AG04450 (cell line): ENCODE results near the gene LRMDA. TPM values are rescaled to one million over a fixed set of nuclear protein-coding genes. Genes with fewer than 3 reads are reported as not detected.

Source experiments
- CTCF ChIA-PET: fragments of 300-600, 350-600 bp; formaldehyde crosslinking; extraction: SDS; loops from one replicate; lab custom pipeline; 2022; ENCODE audit warnings: antibody characterized with exemption, inconsistent platforms; lab: Charles Lee
- POLR2A ChIA-PET: fragments of 350-600 bp; formaldehyde crosslinking; extraction: SDS; loops from one replicate; lab custom pipeline; 2021; ENCODE audit warnings: antibody characterized with exemption, inconsistent platforms; lab: Yijun Ruan, JAX
- DNase-seq: peaks from one replicate; pipeline ENCODE4 v3.0.0-alpha.2; 2011; ENCODE audit warnings: low read depth, low spot score
- H3K27ac ChIP-seq: one replicate; pipeline ENCODE4 v1.5.1; 2012; ENCODE audit warnings: low read depth, low read length, control low read depth
- H3K27me3 ChIP-seq: one replicate; pipeline ENCODE4 v1.6.0; 2012; ENCODE audit warnings: low read length; ENCODE audit not compliant: control insufficient read depth, insufficient read depth
- H3K4me3 ChIP-seq: 2 replicates; pipeline ENCODE4 v1.5.1; 2011; ENCODE audit warnings: mild to moderate bottlenecking, low read depth, low read length, control low read depth
- H3K9me3 ChIP-seq: 2 replicates; pipeline ENCODE4 v1.5.1; 2012; ENCODE audit warnings: low read length; ENCODE audit not compliant: control insufficient read depth, insufficient read depth
- CTCF ChIP-seq: IDR thresholded peaks from 2 replicates; pipeline ENCODE4 v1.5.1; 2011; ENCODE audit warnings: low read depth, low read length, control low read depth, inconsistent platforms
- polyA plus RNA-seq: library from polyadenylated mRNA; depleted of rRNA; stranded (reverse); fragments of >200 nt; gene quantifications from 2 replicates; pipeline ENCODE4 v1.2.3, GENCODE V29; 2011

Gene LRMDA
- polyA plus RNA-seq, 1 experiment: 0.12 TPM

GRCh38 chr10:75967491-75967890 lies 536.1 kb downstream of the LRMDA start:
- ChIA-PET CTCF (no interaction called here), POLR2A (no interaction called here)
- no peak for TF ChIP-seq CTCF
- H3K27me3 ChIP-seq: peaks cover 10% of the 10 kb centered on the region
- no peak for DNase-seq
- H3K27ac ChIP-seq: no peak overlapping the region
- H3K4me3 ChIP-seq: no peak overlapping the region
- no peaks in the 10 kb centered on the region for H3K9me3 ChIP-seq

- Histone ChIP-seq H3K27me3 (peaks cover 10% of the 10 kb centered on the region), H3K4me3 (no peak overlapping the region), H3K9me3 (no peaks in the 10 kb centered on the region), H3K27ac (no peak overlapping the region)
- no peak for DNase-seq
- ChIA-PET POLR2A (no interaction called here), CTCF (no interaction called here)
- no peak for TF ChIP-seq CTCF
Observed at GRCh38 chr10:75969031-75969430, 537.6 kb downstream of the LRMDA start.

- Histone ChIP-seq H3K27me3 (peaks cover 7% of the 10 kb centered on the region), H3K9me3 (no peaks in the 10 kb centered on the region), H3K27ac (no peak overlapping the region), H3K4me3 (no peak overlapping the region)
- POLR2A ChIA-PET: no interaction called here
- CTCF ChIA-PET: no interaction called here
- TF ChIP-seq CTCF: no peak
- DNase-seq: peak; percentile 13
Observed at GRCh38 chr10:75971402-75972211, 540.2 kb downstream of the LRMDA start.

- Histone ChIP-seq H3K27me3 (peaks cover 5% of the 10 kb centered on the region), H3K4me3 (no peak overlapping the region), H3K9me3 (no peaks in the 10 kb centered on the region), H3K27ac (peak overlapping the region; percentile 11)
- no peak for TF ChIP-seq CTCF
- DNase-seq: peak; percentile 18
- ChIA-PET CTCF (no interaction called here), POLR2A (no interaction called here)
Observed at GRCh38 chr10:75972491-75973276, 541.3 kb downstream of the LRMDA start.

GRCh38 chr10:75974080-75974479 lies 542.7 kb downstream of the LRMDA start:
- no peak overlapping the region for H3K27ac ChIP-seq
- no peaks in the 10 kb centered on the region for H3K9me3 ChIP-seq
- POLR2A ChIA-PET: no interaction called here
- H3K27me3 ChIP-seq: peaks cover 7% of the 10 kb centered on the region
- CTCF ChIA-PET: no interaction called here
- DNase-seq: no peak
- no peak for TF ChIP-seq CTCF
- H3K4me3 ChIP-seq: no peak overlapping the region
